ENCODE measurements around the gene FXN. TPM values are rescaled to one million over a fixed set of nuclear protein-coding genes. Genes with fewer than 3 reads are reported as not detected.

The FXN gene
- total and polyA plus RNA-seq, 4 donors, result 3.6 to 13.5 (median 10.6) TPM

GRCh38 chr9:69003051-69003450 is 32.5 kb upstream of the FXN start:
- no peak for DNase-seq
- no peak for ATAC-seq (ENCODE audit: insufficient read depth, low FRiP score)

GRCh38 chr9:69004836-69005235 is 30.7 kb upstream of the FXN start:
- no peak overlapping the region for H3K27ac ChIP-seq (ENCODE audit: low read depth in 1 of 2, low read length in 1 of 2)
- DNase-seq, result peak in 2 of 3 donors; percentile 36 to 52
- peaks cover 0 to 2% (median 0%) of the 10 kb centered on the region in 4 donors for H3K36me3 ChIP-seq (ENCODE audit: control insufficient read depth in 4 of 4, insufficient read depth in 4 of 4, low read length in 4 of 4)
- WGBS, 2 donors, result 54 to 78% methylated on average over 2 of the region's 2 CpGs
- H3K9ac ChIP-seq (ENCODE audit: insufficient read depth in 1 of 2, low read length in 2 of 2), result no peak overlapping the region
- no peaks in the 10 kb centered on the region for H3K9me3 ChIP-seq (ENCODE audit: control insufficient read depth in 4 of 4, insufficient read depth in 3 of 4, low read length in 3 of 4)
- H3K27me3 ChIP-seq (ENCODE audit: control insufficient read depth in 3 of 3, insufficient read depth in 3 of 3, low read length in 2 of 3), result no peaks in the 10 kb centered on the region
- no peak overlapping the region for H3K4me3 ChIP-seq
- ATAC-seq (ENCODE audit: insufficient read depth, low FRiP score), result no peak
- TF ChIP-seq, protein P1, sequence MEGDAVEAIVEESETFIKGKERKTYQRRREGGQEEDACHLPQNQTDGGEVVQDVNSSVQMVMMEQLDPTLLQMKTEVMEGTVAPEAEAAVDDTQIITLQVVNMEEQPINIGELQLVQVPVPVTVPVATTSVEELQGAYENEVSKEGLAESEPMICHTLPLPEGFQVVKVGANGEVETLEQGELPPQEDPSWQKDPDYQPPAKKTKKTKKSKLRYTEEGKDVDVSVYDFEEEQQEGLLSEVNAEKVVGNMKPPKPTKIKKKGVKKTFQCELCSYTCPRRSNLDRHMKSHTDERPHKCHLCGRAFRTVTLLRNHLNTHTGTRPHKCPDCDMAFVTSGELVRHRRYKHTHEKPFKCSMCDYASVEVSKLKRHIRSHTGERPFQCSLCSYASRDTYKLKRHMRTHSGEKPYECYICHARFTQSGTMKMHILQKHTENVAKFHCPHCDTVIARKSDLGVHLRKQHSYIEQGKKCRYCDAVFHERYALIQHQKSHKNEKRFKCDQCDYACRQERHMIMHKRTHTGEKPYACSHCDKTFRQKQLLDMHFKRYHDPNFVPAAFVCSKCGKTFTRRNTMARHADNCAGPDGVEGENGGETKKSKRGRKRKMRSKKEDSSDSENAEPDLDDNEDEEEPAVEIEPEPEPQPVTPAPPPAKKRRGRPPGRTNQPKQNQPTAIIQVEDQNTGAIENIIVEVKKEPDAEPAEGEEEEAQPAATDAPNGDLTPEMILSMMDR (IDR thresholded peaks at IDR 0.05; ENCODE audit: control extremely low read depth, extremely low read depth), result no peak
- peaks cover 0 to 6% (median 0%) of the 10 kb centered on the region in 5 donors for H3K4me1 ChIP-seq (ENCODE audit: control insufficient read depth in 5 of 5, insufficient read depth in 5 of 5, low read length in 5 of 5)

More at GRCh38 chr9:69003051-69003450, 32.5 kb upstream of the FXN start:
- Histone ChIP-seq H3K27ac (ENCODE audit: low read depth in 1 of 2, low read length in 1 of 2) (no peak overlapping the region), H3K9me3 (ENCODE audit: control insufficient read depth in 4 of 4, insufficient read depth in 3 of 4, low read length in 3 of 4) (no peaks in the 10 kb centered on the region), H3K9ac (ENCODE audit: insufficient read depth in 1 of 2, low read length in 2 of 2) (no peak overlapping the region), H3K36me3 (ENCODE audit: control insufficient read depth in 4 of 4, insufficient read depth in 4 of 4, low read length in 4 of 4) (peaks cover 0 to 2% (median 0%) of the 10 kb centered on the region in 4 donors), H3K4me3 (no peak overlapping the region), H3K4me1 (ENCODE audit: control insufficient read depth in 5 of 5, insufficient read depth in 5 of 5, low read length in 5 of 5) (peaks cover 0 to 21% (median 0%) of the 10 kb centered on the region in 5 donors), H3K27me3 (ENCODE audit: control insufficient read depth in 3 of 3, insufficient read depth in 3 of 3, low read length in 2 of 3) (no peaks in the 10 kb centered on the region)
- TF ChIP-seq, protein P1 (IDR thresholded peaks at IDR 0.05; ENCODE audit: control extremely low read depth, extremely low read depth), result no peak
- 77 to 86% methylated on average over 8 of the region's 8 CpGs for WGBS, 2 donors

DNA sequence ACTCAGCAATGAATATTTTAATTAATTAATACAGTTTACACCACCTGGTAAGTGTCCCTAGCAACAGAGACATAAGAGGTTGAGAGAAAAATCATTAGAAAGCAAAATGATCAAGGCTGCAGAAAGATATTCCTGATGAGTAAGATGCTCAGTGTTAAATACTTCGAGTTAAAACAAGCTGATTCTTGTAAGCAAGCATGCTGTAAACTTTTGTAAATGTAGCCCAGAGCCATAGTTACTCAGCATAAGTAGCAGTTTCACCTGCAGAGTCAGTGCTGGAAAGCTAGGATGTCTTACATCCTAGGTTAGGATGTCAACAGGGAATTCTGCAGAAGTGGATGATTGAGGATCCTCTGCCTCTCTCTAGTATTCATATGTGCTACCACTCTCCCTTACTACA is 25.8 kb upstream of the FXN start:
- ATAC-seq (ENCODE audit: insufficient read depth, low FRiP score) (no peak), DNase-seq (no peak)
- 78 to 95% methylated on average over 1 of the region's 1 CpG for whole genome bisulfite sequencing, 2 donors
- Histone ChIP-seq H3K9me3 (ENCODE audit: control insufficient read depth in 4 of 4, insufficient read depth in 3 of 4, low read length in 3 of 4) (no peaks in the 10 kb centered on the region), H3K27me3 (ENCODE audit: control insufficient read depth in 3 of 3, insufficient read depth in 3 of 3, low read length in 2 of 3) (no peaks in the 10 kb centered on the region), H3K4me3 (no peak overlapping the region), H3K27ac (ENCODE audit: low read depth in 1 of 2, low read length in 1 of 2) (no peak overlapping the region), H3K4me1 (ENCODE audit: control insufficient read depth in 5 of 5, insufficient read depth in 5 of 5, low read length in 5 of 5) (peaks cover 0 to 3% (median 0%) of the 10 kb centered on the region in 5 donors), H3K9ac (ENCODE audit: insufficient read depth in 1 of 2, low read length in 2 of 2) (no peak overlapping the region), H3K36me3 (ENCODE audit: control insufficient read depth in 4 of 4, insufficient read depth in 4 of 4, low read length in 4 of 4) (peaks cover 0 to 2% (median 0%) of the 10 kb centered on the region in 4 donors)
- TF ChIP-seq, protein P1 (IDR thresholded peaks at IDR 0.05; ENCODE audit: control extremely low read depth, extremely low read depth), result no peak
